GM19043 (cell line): ENCODE measurements around the gene CES2.
"Not testable (repeated sequence)": the region's sequence is repeated elsewhere in the genome, so short reads cannot be mapped to it uniquely, and the experiment has no call there.

Experiments used
- ATAC-seq: cut with Tn5 transposase; IDR thresholded peaks from one replicate; pipeline ENCODE4 v1.9.1; 2021; ENCODE audit warnings: low read depth; ENCODE audit not compliant: unreplicated experiment

Gene CES2, protein sequence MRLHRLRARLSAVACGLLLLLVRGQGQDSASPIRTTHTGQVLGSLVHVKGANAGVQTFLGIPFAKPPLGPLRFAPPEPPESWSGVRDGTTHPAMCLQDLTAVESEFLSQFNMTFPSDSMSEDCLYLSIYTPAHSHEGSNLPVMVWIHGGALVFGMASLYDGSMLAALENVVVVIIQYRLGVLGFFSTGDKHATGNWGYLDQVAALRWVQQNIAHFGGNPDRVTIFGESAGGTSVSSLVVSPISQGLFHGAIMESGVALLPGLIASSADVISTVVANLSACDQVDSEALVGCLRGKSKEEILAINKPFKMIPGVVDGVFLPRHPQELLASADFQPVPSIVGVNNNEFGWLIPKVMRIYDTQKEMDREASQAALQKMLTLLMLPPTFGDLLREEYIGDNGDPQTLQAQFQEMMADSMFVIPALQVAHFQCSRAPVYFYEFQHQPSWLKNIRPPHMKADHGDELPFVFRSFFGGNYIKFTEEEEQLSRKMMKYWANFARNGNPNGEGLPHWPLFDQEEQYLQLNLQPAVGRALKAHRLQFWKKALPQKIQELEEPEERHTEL

DNA sequence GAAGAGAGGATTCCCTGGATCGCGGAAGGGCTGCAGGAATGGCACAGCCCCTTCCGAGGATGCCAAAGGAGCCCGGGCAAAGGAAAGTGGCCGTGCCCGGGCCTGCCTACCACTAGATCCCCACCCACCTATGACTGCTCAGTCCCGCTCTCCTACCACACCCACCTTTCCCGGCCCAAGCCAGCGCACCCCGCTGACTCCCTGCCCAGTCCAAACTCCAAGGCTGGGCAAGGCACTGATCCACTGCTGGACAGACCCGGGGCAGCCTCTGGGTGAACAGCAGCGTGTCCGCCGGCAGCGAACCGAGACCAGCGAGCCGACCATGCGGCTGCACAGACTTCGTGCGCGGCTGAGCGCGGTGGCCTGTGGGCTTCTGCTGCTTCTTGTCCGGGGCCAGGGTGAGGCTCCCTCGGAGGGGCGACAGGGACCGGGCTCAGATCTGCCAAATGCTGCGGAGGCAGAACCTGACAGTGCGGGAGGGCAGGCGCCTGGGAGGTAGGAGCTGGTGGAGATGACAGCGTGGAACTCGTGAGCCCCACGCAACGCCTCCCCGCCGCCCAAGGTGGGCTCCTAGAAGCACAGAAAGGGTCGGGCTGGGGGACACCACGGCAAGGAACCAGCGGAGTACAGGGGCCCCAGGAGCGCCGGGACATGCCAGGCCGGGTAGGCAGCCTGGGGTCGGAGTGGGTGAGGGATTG is at the start of gene CES2:
TSS of gene CES2 (plus strand) at position 203 of the 698 bp plus-strand sequence. CDS start at position 323, 120 bp downstream.
- ATAC-seq: no peak

DNA sequence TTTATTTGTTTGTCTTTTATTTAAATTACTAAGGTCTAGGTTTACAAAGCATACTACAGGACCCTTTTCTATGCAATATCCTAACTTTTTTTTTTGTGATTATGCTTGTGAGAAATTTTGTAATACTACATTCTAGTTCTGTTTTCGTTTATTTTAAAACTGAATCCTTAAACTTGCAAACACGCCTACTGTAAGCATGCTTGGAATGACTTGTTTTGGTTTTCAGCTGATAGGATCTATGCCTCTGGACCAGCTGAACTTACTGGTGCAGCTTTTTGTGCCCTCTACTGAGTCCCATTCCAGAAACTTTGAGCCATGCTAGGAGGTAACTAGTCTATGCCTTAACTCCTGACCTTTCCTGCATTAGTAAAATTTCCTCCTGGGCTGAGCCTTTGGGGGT is 49.0 kb upstream of the CES2 start:
- no peak for ATAC-seq

DNA sequence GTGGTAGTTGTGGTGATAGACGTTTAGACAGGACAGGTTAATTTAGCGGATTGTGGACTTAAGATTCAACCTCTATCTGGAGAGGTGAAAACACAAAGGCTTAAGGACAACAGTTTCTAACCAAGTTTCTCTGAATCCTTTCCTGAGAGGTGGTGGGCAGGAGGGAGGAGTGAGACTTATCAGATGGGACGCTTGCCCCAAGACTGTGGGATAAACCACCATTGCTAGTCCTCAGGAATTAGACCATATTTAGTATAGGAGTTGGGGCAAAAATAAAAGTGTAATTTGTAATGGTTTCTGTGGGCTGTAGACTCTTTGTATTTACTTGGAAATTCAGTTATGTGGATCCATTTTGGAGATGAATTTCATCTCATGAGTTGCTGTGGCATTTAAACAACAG is 48.4 kb upstream of the CES2 start:
- no peak for ATAC-seq

DNA sequence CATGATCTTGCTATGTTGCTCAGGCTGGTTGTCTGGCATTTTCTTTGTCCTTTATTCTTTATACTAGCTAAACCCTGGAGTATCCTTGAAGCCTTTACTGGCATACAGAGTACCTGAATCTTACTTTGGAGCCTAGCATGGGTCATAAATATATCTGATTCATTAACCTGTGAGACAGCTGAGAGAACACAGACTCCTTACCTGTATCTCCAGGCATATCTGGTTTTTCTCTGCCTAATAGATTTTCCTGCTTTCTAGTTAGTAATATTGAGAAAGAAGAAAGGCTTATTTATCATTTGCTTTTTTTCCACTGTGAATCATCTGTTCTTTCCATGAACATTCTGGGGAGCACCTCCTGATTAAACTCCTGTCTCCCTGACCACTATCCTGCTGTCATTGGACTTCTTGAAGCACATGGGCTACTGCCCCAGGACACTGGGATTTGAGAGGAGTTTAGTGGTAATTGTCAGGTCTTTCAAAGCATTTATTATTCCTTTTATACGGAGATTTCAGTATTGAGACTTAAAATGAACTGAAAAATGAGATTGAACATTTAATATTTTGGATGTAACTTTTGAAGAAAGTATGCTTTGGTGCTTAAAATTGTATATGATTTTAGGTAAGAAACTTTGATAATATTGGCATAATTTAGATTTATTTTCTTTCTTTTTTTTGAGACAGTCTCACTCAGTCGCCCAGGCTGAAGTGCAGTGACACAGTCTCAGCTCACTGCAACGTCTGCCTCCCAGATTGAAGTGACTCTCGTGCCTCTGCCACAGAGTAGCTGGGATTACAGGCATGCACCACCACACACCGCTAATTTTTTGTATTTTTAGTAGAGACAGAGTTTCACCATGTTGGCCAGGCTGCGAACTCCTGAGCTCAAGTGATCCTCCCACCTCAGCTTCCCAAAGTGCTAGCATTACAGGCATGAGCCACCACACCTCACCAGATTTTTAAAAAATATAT is 46.4 kb upstream of the CES2 start:
- no peak for ATAC-seq

DNA sequence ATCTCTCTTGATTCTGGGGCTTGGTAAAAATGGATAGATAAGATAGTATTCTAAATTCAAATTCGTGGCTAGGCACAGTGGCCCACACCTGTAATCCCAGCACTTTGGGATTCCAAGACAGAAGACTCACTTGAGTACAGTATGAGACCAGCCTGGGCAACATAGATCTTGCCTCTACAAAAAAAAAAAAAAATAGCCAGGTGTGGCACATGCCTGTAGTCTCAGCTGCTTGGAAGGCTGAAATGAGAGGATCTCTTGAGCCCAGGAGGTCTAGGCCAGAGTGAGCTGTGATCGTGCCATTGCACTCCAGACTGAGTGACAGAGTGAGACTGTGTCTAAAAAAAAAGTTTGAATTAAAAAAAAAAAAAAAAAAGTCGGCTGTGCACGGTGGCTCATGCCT is 45.7 kb upstream of the CES2 start:
- ATAC-seq: no peak

DNA sequence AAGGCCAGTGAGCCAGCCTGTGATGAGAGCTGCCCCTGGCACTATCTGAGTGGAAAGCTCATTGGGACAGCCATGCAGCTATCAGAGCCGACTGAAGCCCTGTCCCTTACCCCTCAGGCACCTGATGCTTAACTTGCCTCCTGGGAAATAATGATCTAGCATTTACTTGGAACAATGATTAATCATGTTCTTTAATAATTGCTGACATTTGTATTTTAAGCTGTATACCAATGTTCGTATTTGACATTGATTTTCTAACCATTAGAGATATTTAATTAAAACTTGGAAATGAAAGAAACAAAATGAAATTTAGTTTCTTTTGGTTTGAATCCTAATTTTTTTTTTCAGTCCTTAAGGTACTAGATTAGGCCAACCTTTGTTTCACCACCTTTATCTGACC is 44.5 kb upstream of the CES2 start:
- no peak for ATAC-seq

DNA sequence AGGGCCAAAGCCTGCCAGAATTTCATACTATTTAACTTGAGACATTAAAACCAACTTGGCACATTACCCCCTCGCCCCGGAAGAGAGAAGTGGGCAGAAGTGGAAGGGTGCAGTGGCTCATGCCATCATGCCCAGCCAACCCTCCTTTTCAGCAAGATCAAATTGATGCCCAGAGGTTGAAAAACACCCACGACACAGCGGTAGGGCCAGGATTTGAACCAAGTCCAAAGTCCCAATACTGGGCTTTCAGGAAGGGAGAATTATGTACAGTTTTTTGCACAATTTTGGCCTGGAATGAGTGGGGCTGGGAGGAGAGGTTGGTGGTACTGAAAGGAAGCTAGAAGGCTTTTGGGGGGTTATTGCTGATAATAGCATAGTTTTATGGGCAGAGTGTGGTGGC is 44.0 kb upstream of the CES2 start:
- no peak for ATAC-seq

DNA sequence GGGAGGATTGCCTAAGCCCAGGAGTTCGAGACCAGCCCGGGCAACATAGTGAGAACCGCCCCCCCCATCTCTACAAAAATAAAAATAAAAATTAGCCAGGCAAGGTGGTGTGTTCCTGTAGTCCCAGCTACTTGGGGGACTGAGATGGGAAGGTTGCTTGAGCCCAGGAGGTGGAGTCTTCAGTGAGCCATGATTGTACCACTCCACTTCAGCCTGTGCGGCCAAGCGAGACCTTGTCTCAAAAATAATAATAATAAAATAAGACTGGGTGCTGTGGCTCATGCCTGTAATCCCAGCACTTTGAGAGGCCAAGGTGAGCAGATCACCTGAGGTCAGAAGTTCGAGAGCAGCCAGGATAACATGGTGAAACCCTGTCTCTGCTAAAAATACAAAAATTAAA is 43.5 kb upstream of the CES2 start:
- ATAC-seq: no peak

DNA sequence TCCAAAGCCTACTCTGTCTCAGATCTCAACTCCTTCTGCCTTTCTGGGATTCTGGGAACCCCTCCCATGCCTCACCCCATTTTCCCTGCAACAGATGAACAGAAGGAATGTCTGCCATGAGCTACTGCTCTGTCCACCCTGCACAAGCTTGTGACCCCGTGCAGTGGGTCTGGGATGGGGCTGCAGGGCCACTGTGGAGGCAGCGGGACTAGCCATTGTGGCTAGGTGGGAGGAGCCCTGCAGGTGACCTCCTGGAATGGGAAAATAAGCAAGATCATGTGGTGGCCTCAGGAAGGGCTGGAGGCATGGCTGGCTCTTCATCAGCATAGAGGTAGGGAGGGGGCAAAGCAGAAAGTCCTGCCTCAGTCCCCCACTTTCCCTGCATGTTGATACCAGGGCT is 41.3 kb upstream of the CES2 start:
- no peak for ATAC-seq

DNA sequence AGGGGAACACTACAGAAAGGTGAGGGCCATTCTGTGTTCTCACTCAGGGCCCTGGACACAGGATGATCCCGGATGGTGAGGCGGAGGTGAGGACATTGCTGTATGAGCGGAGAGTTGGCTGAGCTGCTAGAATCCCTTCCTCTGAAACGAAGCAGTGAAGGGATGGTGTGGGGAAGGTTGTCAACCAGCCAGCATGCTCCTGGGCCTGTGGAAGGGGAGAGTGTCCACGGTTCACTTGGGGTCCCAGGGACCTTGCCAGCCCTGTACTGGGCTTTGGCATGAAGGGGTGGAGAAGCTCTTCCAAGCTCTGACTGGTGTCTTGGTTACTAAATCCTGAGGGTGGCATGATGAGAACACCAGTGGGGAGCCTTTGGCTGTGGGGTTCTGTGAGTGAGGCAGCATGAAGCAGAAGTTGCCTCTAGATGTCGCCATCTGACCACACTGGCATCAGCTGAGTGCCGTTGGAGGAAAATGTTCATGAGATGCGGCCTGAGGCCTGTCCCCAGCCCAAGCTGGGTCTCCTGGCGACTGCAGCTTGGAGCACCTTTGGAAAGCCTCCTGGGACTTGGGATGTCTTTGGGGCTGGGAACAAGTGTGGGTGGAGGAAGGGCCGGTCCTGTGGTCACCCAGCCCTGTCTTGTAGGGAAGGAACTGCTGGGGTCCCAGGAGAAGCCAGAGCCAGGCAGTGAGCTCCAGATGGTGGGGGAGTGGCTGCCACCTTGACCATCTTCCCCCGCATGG is 40.2 kb upstream of the CES2 start:
- ATAC-seq: no peak

DNA sequence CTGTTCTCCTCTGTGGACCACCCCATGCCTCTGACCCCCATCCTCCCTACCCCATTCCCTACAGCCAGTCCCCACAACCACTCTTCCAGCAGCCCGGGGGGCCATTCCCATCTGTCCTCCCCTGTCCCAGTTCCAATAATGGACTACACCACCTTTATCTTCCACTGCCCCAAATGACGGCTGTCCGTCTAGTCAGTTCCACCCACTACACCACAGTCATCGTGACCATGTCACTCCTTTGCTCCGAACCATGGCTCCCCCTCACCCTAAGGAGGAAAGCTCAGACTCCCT is 39.7 kb upstream of the CES2 start:
- ATAC-seq: no peak

DNA sequence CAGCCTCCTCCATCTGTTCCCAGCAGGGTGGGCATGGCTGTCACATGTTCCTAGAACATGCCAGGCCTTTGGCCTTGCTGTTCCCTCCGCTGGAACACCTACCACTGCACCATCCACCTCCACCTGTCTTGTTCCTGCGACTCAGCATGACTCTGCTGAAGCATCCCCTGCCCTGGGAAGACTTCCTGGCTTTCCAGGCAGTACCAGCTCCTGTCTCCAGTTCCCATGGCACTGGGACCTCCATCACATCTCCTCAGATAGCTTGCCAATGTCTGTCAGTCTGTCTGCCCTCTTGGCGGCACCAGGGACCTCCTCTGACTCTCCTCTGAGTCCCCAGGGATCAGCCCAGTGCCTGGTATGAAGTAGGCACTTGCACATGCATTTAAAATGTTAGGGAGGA is 39.3 kb upstream of the CES2 start:
- no peak for ATAC-seq

DNA sequence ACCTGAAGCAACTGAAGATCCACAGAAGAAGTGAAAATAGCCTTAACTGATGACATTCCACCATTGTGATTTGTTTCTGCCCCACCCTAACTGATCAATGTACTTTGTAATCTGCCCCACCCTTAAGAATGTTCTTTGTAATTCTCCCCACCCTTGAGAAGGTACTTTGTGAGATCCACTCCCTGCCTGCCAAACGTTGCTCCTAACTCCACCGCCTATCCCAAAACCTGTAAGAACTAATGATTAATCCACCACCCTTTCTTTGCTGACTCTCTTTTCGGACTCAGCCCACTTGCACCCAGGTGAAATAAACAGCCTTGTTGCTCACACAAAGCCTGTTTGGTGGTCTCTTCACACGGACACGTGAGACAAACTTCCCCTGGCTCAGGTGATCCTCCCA is 38.6 kb upstream of the CES2 start:
- not testable (repeated sequence) for ATAC-seq

DNA sequence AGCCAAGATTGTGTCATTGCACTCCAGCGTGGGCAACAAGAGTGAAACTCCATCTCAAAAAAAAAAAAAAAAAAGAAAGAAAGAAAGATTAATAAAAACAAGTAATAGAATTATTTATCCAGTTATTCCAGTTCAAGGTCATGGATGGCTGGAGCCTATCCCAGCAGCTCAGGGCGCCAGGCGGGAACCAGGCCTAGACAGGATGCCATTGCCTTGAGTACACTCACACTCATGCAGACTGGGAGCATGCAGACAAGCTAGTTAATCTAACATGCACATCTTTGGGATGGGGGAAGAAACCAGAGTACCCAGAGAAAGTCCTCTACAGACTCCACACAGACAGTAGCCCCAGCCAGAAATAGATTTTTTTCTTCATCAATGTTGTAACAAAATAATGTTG is 37.1 kb upstream of the CES2 start:
- no peak for ATAC-seq

DNA sequence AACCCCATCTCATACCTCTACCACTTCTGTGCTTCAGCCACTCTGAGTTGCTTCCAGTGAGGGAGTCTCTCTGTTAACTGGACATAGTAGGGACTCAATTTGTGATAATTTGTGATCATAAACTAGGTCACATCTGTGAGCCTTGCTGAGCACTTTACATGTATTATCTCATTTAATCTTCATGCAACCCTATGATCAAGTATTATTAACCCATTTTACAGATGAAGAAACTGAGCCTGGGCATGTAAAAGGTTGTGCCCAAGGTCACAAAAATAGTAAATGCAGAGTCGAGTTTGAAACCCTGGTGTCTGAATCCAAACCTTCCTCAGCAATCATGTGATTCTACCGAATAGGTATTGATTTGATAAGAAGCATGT is 36.4 kb upstream of the CES2 start:
- ATAC-seq: no peak

DNA sequence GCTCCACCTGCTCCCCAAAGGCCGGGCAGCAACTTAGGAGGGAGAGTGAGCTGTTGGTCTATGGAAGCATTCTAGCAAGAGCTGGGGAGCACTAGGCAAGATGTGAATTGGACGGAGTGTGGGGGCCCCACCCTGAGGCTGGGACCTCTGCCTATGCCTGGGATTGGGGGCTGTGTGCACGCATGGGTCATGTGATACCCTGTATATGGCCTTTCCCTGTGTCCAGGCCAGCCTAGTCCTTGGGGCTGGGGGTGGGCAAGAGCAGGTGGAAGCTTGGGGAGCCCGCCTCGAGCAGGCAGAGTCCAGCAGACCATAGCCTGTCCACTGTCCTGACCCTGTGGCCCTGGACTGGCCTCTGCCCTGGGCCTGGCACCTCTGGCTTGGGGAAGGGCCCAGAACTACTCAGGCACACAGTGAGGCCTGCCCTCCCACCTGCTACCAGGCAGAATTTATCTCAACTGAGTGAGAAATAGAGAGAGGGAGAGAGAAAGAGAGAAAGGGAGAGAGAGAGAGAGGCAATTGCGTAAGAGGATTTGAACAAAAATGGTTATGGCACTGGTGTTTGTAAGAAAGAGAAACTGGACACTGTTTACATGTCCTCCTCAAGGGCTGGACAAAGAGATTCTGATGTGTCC is 35.9 kb upstream of the CES2 start:
- ATAC-seq: no peak

DNA sequence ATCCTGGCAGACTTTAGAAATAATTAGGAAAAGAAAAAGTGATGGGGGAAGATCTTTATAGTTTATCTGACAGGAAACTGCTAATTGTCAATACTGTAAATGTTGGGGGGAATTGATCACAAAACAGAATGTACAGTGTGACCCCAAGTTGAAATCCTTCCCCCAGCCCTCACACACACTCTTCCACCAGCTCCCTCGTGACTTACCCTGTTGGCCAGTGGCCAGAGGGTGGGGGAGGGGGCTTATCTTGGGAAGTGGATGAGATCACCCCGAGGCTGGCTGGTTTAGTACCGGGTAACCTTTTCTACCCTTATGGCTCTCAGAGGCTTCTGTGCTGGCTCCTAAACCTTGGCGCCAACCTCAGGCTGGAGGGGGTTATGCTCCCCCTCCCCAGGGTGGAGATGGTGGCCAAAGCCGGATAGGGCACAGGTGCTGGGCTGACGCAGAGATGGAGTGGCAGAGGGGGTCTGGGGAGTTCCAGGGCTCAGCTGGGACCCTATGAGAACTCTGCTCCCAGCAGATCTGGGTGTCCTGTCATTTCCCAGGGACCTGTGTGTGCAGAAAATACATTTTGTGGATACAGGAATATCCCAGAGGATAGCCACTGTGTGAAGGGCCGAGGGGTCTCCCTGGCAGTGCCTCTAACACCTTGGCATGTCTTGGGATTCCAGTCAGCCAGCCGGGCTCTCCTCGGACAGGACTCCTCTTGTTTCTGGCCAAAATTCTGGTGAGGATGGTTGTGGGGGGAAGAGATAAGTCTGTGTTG is 35.2 kb upstream of the CES2 start:
- ATAC-seq: no peak

DNA sequence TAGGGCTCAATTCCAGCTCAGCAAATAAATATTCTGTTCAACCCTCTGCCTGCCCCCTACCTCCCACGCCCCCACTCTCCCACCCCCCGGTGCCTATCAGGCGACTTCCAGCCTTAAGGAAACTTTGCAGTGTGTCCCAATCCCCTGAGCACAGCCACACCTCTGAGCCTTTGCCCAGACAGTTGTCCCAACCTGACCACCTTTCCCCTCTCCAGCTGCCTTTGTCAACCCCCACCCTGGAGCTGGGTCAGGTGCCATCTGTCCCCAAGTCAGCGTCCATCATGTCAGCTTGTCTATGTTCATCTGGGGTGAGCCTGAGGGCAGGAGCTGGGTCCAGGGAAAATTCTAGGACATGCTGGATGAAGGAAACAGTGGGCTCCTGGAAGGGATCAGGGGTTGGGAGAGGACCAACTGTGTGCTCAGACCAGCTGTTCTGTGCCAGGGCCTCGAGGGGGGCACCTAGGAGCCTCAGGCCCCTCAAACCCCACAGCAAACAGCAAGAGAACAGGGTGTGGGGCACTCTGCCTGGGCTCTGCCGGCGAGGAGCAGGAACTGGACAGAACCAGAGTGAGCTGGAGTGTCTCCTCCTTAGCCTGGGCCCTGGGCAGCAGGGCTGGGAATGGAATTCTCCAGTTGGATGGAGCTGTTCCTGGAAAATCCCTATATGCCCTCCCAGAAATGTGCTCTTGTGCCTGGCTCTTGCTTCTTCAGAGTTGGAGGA is 34.4 kb upstream of the CES2 start:
- ATAC-seq: no peak

DNA sequence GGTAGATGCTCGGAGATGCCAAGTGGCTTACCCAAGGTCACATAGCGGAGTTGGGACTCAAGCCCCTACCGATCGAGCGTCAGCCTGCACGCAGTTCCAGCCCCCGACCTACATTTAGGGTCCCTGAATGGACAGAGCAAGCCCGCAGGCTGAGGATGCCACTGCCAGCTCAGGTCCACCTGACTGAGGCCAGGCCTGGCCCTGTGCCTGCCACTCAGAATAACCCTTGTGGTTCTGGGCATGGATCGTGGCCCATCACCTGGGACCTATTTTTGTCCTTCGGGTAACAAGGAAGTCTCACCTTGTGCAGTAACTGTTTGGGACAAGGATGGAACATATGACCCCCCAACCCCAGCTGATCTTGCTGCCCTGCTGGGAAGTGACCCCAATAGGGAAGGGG is 33.7 kb upstream of the CES2 start:
- no peak for ATAC-seq
